ENCODE measurements around the gene MCTP2.

DNA sequence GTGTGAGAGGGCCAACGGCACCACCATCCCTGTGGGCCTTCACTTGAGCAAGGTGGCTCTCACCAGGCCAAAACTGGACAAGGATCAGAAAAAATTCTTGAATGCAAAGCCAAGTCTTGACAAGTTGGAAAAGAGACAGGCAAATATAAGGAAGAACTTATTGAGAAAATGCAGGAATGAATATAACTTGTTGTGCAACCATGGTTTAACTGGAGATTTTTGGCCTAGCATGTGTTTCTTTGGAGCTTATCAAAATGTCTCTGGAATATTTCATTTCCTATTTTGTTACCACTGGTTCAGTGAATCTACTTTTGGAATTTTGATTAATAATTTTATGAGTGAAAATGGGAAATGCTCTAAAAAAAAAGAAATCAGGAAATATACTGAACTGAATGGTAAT is 42.5 kb downstream of the MCTP2 start:
- TF ChIP-seq ZNF791 (tag by site-specific recombination; IDR thresholded peaks at IDR 0.05) (no peak), CTCF (tag by site-specific recombination; IDR thresholded peaks at IDR 0.05) (no peak), IKZF3 (tag by site-specific recombination; IDR thresholded peaks at IDR 0.05) (no peak), REST (tag by site-specific recombination; IDR thresholded peaks at IDR 0.05) (no peak), ZNF510 (tag by site-specific recombination; IDR thresholded peaks at IDR 0.05; ENCODE audit: insufficient replicate concordance) (no peak), ZNF837 (tag by site-specific recombination; IDR thresholded peaks at IDR 0.05) (no peak), ZFP41 (tag by site-specific recombination; IDR thresholded peaks at IDR 0.05; ENCODE audit: borderline replicate concordance) (no peak), SP2 (tag by site-specific recombination; IDR thresholded peaks at IDR 0.05) (no peak), ZBTB48 (tag by site-specific recombination; IDR thresholded peaks at IDR 0.05) (no peak), ZNF26 (tag by site-specific recombination; IDR thresholded peaks at IDR 0.05) (no peak)
- TF ChIP-seq, protein P1, sequence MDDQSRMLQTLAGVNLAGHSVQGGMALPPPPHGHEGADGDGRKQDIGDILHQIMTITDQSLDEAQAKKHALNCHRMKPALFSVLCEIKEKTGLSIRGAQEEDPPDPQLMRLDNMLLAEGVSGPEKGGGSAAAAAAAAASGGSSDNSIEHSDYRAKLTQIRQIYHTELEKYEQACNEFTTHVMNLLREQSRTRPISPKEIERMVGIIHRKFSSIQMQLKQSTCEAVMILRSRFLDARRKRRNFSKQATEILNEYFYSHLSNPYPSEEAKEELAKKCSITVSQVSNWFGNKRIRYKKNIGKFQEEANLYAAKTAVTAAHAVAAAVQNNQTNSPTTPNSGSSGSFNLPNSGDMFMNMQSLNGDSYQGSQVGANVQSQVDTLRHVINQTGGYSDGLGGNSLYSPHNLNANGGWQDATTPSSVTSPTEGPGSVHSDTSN (CRISPR knock-in tag; IDR thresholded peaks at IDR 0.05): no peak
- TF ChIP-seq, protein P2, sequence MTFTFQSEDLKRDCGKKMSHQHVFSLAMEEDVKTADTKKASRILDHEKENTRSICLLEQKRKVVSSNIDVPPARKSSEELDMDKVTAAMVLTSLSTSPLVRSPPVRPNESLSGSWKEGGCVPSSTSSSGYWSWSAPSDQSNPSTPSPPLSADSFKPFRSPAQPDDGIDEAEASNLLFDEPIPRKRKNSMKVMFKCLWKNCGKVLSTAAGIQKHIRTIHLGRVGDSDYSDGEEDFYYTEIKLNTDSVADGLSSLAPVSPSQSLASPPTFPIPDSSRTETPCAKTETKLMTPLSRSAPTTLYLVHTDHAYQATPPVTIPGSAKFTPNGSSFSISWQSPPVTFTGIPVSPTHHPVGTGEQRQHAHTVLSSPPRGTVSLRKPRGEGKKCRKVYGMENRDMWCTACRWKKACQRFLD (tag by site-specific recombination; IDR thresholded peaks at IDR 0.05): no peak
